Keratinocyte (primary cell): Measurements from ENCODE around the gene ZFP1. TPM values are rescaled to one million over a fixed set of nuclear protein-coding genes. Genes with fewer than 3 reads are reported as not detected.

Experiments used
- DNase-seq: peaks from one replicate; pipeline ENCODE4 v3.0.0-alpha.2; 2011; ENCODE audit warnings: low read depth, missing footprints, low spot score
- FAIRE-seq: peaks from 2 replicates; lab custom pipeline; 2011; peaks lifted over from hg19 to GRCh38; lab: Jason Lieb, UNC
- H2AFZ ChIP-seq: 2 replicates; pipeline ENCODE4 v1.6.0; 2012; ENCODE audit warnings: low read length, control low read depth, inconsistent platforms; ENCODE audit not compliant: control insufficient read depth
- H3K27ac ChIP-seq: 2 replicates; pipeline ENCODE4 v1.5.1; 2011; ENCODE audit warnings: low read length; ENCODE audit not compliant: control insufficient read depth, insufficient read depth
- H3K27me3 ChIP-seq: 3 replicates; pipeline ENCODE4 v1.6.0; 2011; ENCODE audit warnings: low read length; ENCODE audit not compliant: control insufficient read depth, insufficient read depth; ENCODE audit errors: extremely low read depth
- H3K36me3 ChIP-seq, 2 experiments: 2 replicates in 1 of 2; 3 replicates in 1 of 2; pipeline ENCODE4 v1.5.1; 2011; ENCODE audit warnings: low read length in 2 of 2, mild to moderate bottlenecking in 1 of 2; ENCODE audit not compliant: control insufficient read depth in 2 of 2, insufficient read depth in 2 of 2; ENCODE audit errors: extremely low read depth in 1 of 2
- H3K4me1 ChIP-seq: 3 replicates; pipeline ENCODE4 v1.5.1; 2011; ENCODE audit warnings: low read length; ENCODE audit not compliant: control insufficient read depth, insufficient read depth; ENCODE audit errors: extremely low read depth
- H3K4me2 ChIP-seq: 3 replicates; pipeline ENCODE4 v1.6.0; 2011; ENCODE audit warnings: low read depth, low read length; ENCODE audit not compliant: control insufficient read depth, insufficient read depth; ENCODE audit errors: extremely low read depth
- H3K4me3 ChIP-seq, 3 experiments: fragments of 200-600 bp in 1 of 3; sonication (generic) in 1 of 3; 2 replicates in 2 of 3; 3 replicates in 1 of 3; pipeline ENCODE4 v1.5.1; 2011 to 2016; ENCODE audit warnings: low read length in 3 of 3, mild to moderate bottlenecking in 3 of 3, control low read depth in 2 of 3, inconsistent platforms in 1 of 3, low read depth in 1 of 3, mixed read lengths in 1 of 3, mixed run types in 1 of 3, moderate library complexity in 1 of 3; ENCODE audit not compliant: control insufficient read depth in 2 of 3, insufficient read depth in 2 of 3; ENCODE audit errors: extremely low read depth in 1 of 3
- H3K79me2 ChIP-seq: 2 replicates; pipeline ENCODE4 v1.6.0; 2012; ENCODE audit warnings: low read length; ENCODE audit not compliant: control insufficient read depth, insufficient read depth
- H3K9ac ChIP-seq: 3 replicates; pipeline ENCODE4 v1.6.0; 2011; ENCODE audit warnings: low read length; ENCODE audit not compliant: control insufficient read depth, insufficient read depth; ENCODE audit errors: extremely low read depth
- H3K9me1 ChIP-seq: 3 replicates; pipeline ENCODE4 v1.6.0; 2011; ENCODE audit warnings: low read length; ENCODE audit not compliant: control insufficient read depth, insufficient read depth; ENCODE audit errors: extremely low read depth
- H3K9me3 ChIP-seq: 2 replicates; pipeline ENCODE4 v1.5.1; 2012; ENCODE audit warnings: low read depth, low read length; ENCODE audit not compliant: control insufficient read depth
- H4K20me1 ChIP-seq: 3 replicates; pipeline ENCODE4 v1.6.0; 2011; ENCODE audit warnings: low read length; ENCODE audit not compliant: control insufficient read depth, insufficient read depth; ENCODE audit errors: extremely low read depth
- EZH2 ChIP-seq: IDR thresholded peaks from one replicate; pipeline ENCODE4 v1.6.1; 2012; ENCODE audit warnings: inconsistent platforms, mild to moderate bottlenecking, low read length, moderate library complexity
- dilution Hi-C: fragments of 300-500 bp; cut with MboI; formaldehyde crosslinking; loops from one replicate; pipeline ENCODE4 v1.7.0; 2020; ENCODE audit warnings: low sequenced_read_pairs; ENCODE audit not compliant: extremely low pct_ligation_motif_present
- polyA plus RNA-seq, 5 experiments: library from polyadenylated mRNA; depleted of rRNA in 3 of 5; stranded (reverse) in 3 of 5; stranded (forward) in 1 of 5; unstranded in 1 of 5; fragments of >200 nt; gene quantifications; 1 replicate in 1 of 5; 2 replicates in 3 of 5; 3 replicates in 1 of 5; pipeline versions ENCODE4 v1.2.1 to v1.2.3, GENCODE V29; 2011 to 2012; ENCODE audit warnings: missing spikeins in 2 of 5, low read depth in 1 of 5, low replicate concordance in 1 of 5
- TF ChIP-seq, protein P1 (sequence below), 3 experiments: IDR thresholded peaks in 1 of 3; conservative IDR thresholded peaks in 1 of 3; optimal IDR thresholded peaks in 1 of 3; 2 replicates in 2 of 3; 3 replicates in 1 of 3; pipeline versions ENCODE3 to v1.5.1; 2011; ENCODE audit warnings: low read length in 3 of 3, mild to moderate bottlenecking in 3 of 3, moderate library complexity in 2 of 3, control low read depth in 1 of 3, inconsistent platforms in 1 of 3; ENCODE audit not compliant: insufficient read depth in 2 of 3; ENCODE audit errors: extremely low read depth in 1 of 3

Gene ZFP1
- polyA plus RNA-seq, 1 donor (not counting 4 experiments of a cell fraction or from before 2014, with no cell fraction given), result 8.6 TPM

DNA sequence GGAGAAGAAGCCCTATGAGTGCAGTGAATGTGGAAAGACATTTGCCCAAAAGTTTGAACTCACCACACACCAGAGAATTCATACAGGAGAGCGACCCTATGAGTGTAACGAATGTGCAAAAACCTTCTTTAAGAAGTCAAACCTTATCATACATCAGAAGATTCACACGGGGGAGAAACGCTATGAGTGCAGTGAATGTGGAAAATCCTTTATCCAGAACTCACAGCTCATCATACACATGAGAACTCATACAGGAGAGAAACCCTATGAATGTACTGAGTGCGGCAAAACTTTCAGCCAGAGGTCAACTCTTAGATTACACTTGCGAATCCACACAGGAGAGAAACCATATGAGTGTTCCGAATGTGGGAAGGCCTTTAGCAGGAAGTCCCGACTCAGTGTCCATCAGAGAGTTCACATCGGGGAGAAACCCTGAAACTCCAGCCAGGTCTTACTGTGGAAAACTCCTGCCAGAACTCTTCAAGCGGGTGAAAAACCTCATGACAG is 21.6 kb downstream of the ZFP1 start:
- no peak for FAIRE-seq
- Histone ChIP-seq H3K27ac (no peak overlapping the region), H3K4me3 (no peak overlapping the region), H3K79me2 (no peaks in the 10 kb centered on the region), H3K4me1 (no peaks in the 10 kb centered on the region), H2AFZ (no peak overlapping the region), H3K9ac (no peak overlapping the region), H3K27me3 (no peaks in the 10 kb centered on the region), H3K9me3 (peaks cover 49% of the 10 kb centered on the region), H4K20me1 (no peaks in the 10 kb centered on the region), H3K4me2 (no peak overlapping the region), H3K36me3 (peaks cover 10 to 23% of the 10 kb centered on the region in 2 experiments), H3K9me1 (no peaks in the 10 kb centered on the region)
- DNase-seq, result no peak
- dilution Hi-C loops, result no loop called here
- TF ChIP-seq, protein P1, sequence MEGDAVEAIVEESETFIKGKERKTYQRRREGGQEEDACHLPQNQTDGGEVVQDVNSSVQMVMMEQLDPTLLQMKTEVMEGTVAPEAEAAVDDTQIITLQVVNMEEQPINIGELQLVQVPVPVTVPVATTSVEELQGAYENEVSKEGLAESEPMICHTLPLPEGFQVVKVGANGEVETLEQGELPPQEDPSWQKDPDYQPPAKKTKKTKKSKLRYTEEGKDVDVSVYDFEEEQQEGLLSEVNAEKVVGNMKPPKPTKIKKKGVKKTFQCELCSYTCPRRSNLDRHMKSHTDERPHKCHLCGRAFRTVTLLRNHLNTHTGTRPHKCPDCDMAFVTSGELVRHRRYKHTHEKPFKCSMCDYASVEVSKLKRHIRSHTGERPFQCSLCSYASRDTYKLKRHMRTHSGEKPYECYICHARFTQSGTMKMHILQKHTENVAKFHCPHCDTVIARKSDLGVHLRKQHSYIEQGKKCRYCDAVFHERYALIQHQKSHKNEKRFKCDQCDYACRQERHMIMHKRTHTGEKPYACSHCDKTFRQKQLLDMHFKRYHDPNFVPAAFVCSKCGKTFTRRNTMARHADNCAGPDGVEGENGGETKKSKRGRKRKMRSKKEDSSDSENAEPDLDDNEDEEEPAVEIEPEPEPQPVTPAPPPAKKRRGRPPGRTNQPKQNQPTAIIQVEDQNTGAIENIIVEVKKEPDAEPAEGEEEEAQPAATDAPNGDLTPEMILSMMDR (optimal IDR thresholded peaks at IDR 0.05 in 1 of 3, IDR thresholded peaks at IDR 0.05 in 1 of 3, conservative IDR thresholded peaks at IDR 0.05 in 1 of 3; ENCODE audit: extremely low read depth in 1 of 3, insufficient read depth in 2 of 3, low read length in 3 of 3), result no peak
- TF ChIP-seq EZH2, result no peak

DNA sequence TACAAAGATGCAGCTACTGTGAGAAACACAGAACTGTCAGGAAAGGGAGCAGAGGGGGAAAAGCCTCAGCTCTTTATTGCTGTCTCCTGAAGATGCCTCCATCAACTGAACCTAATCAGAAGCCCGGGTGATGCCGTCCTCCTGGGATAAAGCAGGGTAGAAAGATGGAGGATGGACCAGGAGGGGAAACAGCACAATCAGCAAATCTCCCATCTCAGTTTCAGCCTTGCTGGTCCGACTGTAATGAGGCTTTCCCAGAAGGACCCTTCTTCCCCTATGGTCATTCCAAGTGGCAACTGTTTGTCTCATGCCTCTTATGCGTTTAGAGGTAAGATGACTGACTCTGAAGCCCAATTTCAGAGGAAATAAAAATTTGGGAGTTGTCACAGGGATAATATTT is 24.3 kb downstream of the ZFP1 start:
- no peak for FAIRE-seq

More for the DNA sequence above, 24.3 kb downstream of the ZFP1 start:
- Histone ChIP-seq H3K79me2 (no peaks in the 10 kb centered on the region), H3K27me3 (no peaks in the 10 kb centered on the region), H4K20me1 (no peaks in the 10 kb centered on the region), H3K27ac (no peak overlapping the region), H3K9me3 (peaks cover 47% of the 10 kb centered on the region), H3K36me3 (peaks cover 10 to 16% of the 10 kb centered on the region in 2 experiments), H2AFZ (no peak overlapping the region), H3K4me2 (no peak overlapping the region), H3K4me3 (no peak overlapping the region), H3K9me1 (no peaks in the 10 kb centered on the region), H3K9ac (no peak overlapping the region), H3K4me1 (no peaks in the 10 kb centered on the region)
- TF ChIP-seq, protein P1 (optimal IDR thresholded peaks at IDR 0.05 in 1 of 3, IDR thresholded peaks at IDR 0.05 in 1 of 3, conservative IDR thresholded peaks at IDR 0.05 in 1 of 3; ENCODE audit: extremely low read depth in 1 of 3, insufficient read depth in 2 of 3, low read length in 3 of 3), result no peak
- TF ChIP-seq EZH2, result no peak
- dilution Hi-C loops, result no loop called here
- no peak for DNase-seq
